ENCODE data around the gene POP4.

Gene POP4

GRCh38 chr19:29577649-29577963, 28.5 kb upstream of the POP4 start:
- no peak for DNase-seq

GRCh38 chr19:29578349-29578748, 27.7 kb upstream of the POP4 start:
- DNase-seq: no peak

DNA sequence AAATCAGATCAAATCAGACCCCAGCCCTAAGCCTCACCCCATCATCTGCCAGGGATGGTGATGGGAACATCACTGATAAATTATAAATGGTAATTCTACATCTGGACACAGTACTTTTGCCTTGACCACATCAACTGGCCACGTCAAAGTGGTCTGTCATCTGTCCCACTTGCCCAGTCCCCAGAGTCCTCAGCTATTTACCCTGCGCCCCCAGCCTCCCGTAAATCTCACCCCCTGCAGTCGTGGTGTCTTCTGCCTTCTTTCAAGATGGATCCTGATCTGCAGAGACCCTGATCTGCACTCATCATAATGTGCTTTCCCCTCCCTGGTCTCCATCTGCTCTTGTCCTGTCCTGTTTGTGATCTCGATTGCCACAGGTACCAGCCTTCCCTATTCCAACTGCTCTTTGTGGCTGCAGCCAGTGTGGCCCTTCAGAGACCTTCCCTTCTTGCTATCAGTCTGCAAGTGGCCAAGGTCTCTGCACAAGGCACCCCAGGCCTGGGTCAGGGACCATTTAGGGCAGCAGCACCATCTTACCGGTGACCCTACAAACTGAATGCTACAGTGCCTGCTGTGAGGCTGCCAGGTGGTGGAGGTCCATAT, 26.7 kb upstream of the POP4 start:
- no peak for DNase-seq

DNA sequence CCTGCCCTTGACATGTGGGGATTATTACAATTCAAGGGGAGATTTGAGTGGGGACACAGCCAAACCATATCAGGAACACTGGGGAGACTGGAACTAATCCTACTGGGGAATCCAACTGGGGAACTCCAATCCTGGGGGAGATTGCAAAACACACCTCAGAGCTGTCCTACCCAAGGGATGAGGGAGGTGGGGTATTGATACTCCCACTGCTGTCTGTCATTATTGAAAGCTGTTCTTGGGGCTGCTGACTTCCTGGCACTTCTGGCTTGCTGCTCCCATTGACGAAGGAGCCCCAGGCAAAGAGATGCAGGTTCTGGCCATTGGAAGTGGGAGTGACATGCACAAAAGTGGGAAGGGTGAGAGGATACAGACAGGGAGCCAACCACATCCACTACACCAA, 24.7 kb upstream of the POP4 start:
- no peak for DNase-seq

- DNase-seq: peak; percentile 22
These were observed 22.7 kb upstream of the POP4 start for GRCh38 chr19:29583196-29583999.

DNA sequence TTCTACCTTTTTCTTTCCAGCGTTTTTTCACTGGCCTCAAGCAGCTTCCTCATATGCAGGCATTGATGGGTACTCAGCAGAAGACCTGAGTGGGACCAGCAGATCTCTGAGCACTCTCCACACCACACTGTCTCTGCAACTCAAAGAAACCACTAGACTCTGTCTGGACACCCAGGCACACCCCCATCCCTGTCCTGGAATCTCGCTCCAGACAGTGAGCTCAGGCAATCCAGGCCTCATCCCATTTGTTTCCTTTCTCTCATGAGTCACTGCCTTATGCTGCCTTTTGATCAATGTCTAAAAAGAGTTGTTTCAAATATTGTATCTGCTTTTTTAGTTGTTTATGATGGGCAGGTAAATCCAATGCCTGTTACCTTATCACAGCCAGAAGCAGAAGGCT, 19.7 kb upstream of the POP4 start:
- DNase-seq: no peak

GRCh38 chr19:29587059-29587458, 19.0 kb upstream of the POP4 start:
- no peak for DNase-seq

GRCh38 chr19:29587518-29587986, 18.5 kb upstream of the POP4 start:
- DNase-seq: no peak

GRCh38 chr19:29588095-29588494, 18.0 kb upstream of the POP4 start:
- no peak for DNase-seq

- DNase-seq: no peak
These were observed 15.8 kb upstream of the POP4 start for GRCh38 chr19:29590278-29590677.

DNA sequence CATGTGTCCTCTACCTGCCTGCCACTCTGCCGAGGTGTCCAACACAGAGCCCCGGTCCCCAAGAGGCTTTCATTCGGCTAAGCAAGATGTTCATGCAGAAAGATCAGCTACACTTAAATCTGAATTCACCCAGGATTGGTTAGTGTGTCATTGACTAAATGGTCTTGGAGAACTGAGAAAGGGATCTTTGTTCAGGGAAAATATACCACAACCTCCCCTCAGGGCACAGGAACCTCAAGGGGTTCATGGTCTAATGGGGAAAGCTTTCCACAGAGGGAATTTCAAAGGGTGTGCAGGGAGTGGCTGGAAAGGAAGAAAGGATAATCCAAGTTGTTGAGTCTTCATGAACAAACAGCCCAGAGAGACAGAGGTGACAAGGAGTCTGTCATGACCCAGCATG, 14.4 kb upstream of the POP4 start:
- no peak for DNase-seq

- DNase-seq: no peak
These were observed 12.2 kb upstream of the POP4 start for GRCh38 chr19:29593869-29594268.

- DNase-seq: peak; percentile 72
These were observed 9.9 kb upstream of the POP4 start for GRCh38 chr19:29596080-29596727.

GRCh38 chr19:29596885-29597525, 9.1 kb upstream of the POP4 start:
- peak; percentile 82 for DNase-seq

GRCh38 chr19:29598036-29598435, 8.0 kb upstream of the POP4 start:
- DNase-seq: no peak

GRCh38 chr19:29598496-29598895, 7.6 kb upstream of the POP4 start:
- no peak for DNase-seq

- DNase-seq: peak; percentile 34
These were observed 2.8 kb upstream of the POP4 start for GRCh38 chr19:29603308-29603707.

- no peak for DNase-seq
These were observed 301 bp downstream of the POP4 start for GRCh38 chr19:29606420-29606747.

GRCh38 chr19:29609636-29610035, 3.6 kb downstream of the POP4 start:
- no peak for DNase-seq

GRCh38 chr19:29610213-29610573, 4.1 kb downstream of the POP4 start:
- no peak for DNase-seq

DNA sequence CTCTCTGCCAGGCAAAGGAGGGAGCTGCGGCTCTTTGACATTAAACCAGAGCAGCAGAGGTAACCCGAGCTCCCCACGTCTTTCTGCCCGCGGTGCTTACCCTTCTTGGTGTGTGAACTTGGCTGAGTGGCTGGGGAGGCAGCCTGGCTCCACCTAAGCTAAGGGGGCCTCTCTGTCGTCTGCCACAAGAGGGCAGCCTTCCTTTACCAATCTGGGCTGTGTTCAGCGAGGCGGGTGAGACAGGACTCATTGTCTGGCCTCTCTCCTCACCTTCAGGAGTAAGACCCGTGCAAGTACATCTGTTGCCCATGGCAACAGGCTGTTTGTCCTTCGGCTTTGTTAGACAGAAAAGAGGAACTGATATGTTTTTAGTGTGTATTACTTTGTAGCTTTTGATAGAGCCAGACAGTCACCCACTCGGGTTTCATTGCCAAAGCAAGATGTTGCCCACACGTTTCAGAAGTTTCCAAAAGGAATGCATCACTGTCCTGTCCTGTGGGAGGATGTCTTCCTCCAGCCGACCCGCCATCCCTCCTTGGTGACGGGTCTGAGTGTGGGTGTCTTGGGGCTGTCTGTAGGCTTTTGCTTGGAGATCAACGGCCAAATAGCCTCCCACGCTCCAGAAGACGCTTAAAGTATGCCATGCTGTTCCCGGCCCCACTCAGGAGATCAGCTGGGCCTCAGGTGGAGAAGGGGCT, 4.6 kb downstream of the POP4 start:
- DNase-seq: peak; percentile 74

DNA sequence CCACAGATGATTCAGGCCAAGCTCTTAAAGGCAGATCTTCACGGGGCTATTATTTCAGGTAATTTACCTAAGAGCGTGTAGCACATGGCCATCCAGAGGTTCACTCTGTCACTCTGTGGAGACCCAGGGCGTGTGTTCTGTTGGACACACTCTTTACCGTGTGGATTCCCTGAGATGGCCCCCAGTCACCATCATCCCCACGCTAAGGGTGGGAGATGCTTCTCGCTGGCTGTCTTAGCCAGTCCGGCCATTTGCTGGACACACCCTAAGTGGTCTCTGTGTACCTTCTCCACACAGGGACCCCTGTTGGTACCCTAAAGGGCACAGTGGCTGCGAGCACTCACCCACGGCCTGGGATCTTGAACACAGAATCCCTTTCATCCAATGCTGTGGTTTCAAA, 6.0 kb downstream of the POP4 start:
- DNase-seq: no peak
